Ovary (tissue), 9 donors: Measurements from ENCODE around the gene FREM3. TPM values are rescaled to one million over a fixed set of nuclear protein-coding genes. Genes with fewer than 3 reads are reported as not detected.
A peak's percentile ranks its signal among the peaks of the same experiment; 100 is the strongest.

Source experiments
- DNase-seq, 5 donors: peaks; one replicate each; pipeline ENCODE4 v3.0.0-alpha.2; 2019 to 2020
- H3K27ac ChIP-seq, 2 donors: fragments of 200-600 bp; one replicate each; pipeline versions ENCODE4 v1.5.1 to v1.8.0; 2019 to 2022
- H3K27me3 ChIP-seq: fragments of 200-600 bp; one replicate; pipeline ENCODE4 v1.8.0; 2022
- H3K36me3 ChIP-seq: fragments of 200-600 bp; sonication (generic); one replicate; pipeline ENCODE4 v1.5.1; 2019
- H3K4me1 ChIP-seq: one replicate; pipeline ENCODE4 v1.8.1; 2013; ENCODE audit warnings: mild to moderate bottlenecking, moderate library complexity; ENCODE audit not compliant: insufficient read depth
- H3K4me3 ChIP-seq: fragments of 200-600 bp; sonication (generic); one replicate; pipeline ENCODE4 v1.5.1; 2017
- H3K9me3 ChIP-seq, 2 donors: fragments of 200-600 bp in 1 of 2; sonication (generic) in 1 of 2; one replicate each; pipeline versions ENCODE4 v1.5.1 to v1.8.1; 2013 to 2019; ENCODE audit warnings: mild to moderate bottlenecking in 1 of 2, moderate library complexity in 1 of 2
- CTCF ChIP-seq, 3 donors: fragments of 450-650 bp in 2 of 3; fragments of 200-600 bp in 1 of 3; IDR thresholded peaks; one replicate each; pipeline versions ENCODE4 v1.5.1 to v1.8.0; 2016 to 2022; ENCODE audit warnings: antibody characterized with exemption in 3 of 3, mild to moderate bottlenecking in 1 of 3
- EP300 ChIP-seq: sonication (generic); formaldehyde crosslinking; IDR thresholded peaks from one replicate; pipeline ENCODE4 v1.6.1; 2017; ENCODE audit warnings: antibody characterized with exemption
- POLR2A ChIP-seq: fragments of 450-650 bp; IDR thresholded peaks from one replicate; pipeline ENCODE4 v1.6.1; 2017; ENCODE audit warnings: antibody characterized with exemption, mild to moderate bottlenecking, moderate library complexity
- WGBS, 3 donors: extraction: QIAGEN DNeasy Blood & Tissue Kit in 1 of 3; methylation state at CpG; one replicate each; pipeline versions ENCODE4 v1.1.5 to v1.1.7; 2013 to 2017; 5-methylcytosine and 5-hydroxymethylcytosine counted together
- intact Hi-C, 4 donors: fragments of 100-400 bp; cut with DNase I; formaldehyde crosslinking; loops; one replicate each; pipeline versions ENCODE4 v1.11.0 to v1.15.1; 2022 to 2023
- polyA plus RNA-seq, 2 donors: library from polyadenylated mRNA; stranded (reverse); fragments of 200-250 nt in 1 of 2; fragments of 350-450 nt in 1 of 2; fragmentation: Illumina TruSeq in 1 of 2; extraction: RNeasy Lipid Tissue Mini Kit (QIAGEN cat#74804) in 1 of 2; gene quantifications; one replicate each; pipeline ENCODE4 v1.2.3, GENCODE V29; 2013 to 2014
- total RNA-seq, 7 donors: library from RNA; depleted of rRNA in 2 of 7; stranded (reverse); fragments of >200 nt in 2 of 7; fragmentation: NEBNext Ultra II Directional in 3 of 7; extraction: Animal tissue kit (Norgen Biotek cat#: 25700) in 3 of 7; gene quantifications; one replicate each; pipeline versions ENCODE4 v1.1.0 to v1.2.4, GENCODE V29; 2016 to 2023
- donor health status: DM: no; HTN: no; CAD: no; lungs with moderate emphysema.
- donor health status: DM: no; HTN: no; CAD: no.
- donor health status: Bipolar disorder and iron deficiency.
- donor health status: DM: yes; HTN: yes; CAD: no.
- donor health status: DM: no; HTN: no; CAD: no.
- donor health status: DM: yes; HTN: yes; CAD: no.

The FREM3 gene
- total and polyA plus RNA-seq, 9 donors = 0.02 to 0.08 TPM; not detected in 7

- intact Hi-C loops = no loop called here
- H3K36me3 ChIP-seq = no peaks in the 10 kb centered on the region
- DNase-seq = no peak
- H3K27me3 ChIP-seq = no peaks in the 10 kb centered on the region
- no peaks in the 10 kb centered on the region for H3K9me3 ChIP-seq
- peaks cover 3% of the 10 kb centered on the region for H3K4me1 ChIP-seq
- no peak overlapping the region for H3K4me3 ChIP-seq
- WGBS, 3 donors = 88 to 94% (median 92%) methylated on average over 3 of the region's 3 CpGs
- no peak overlapping the region for H3K27ac ChIP-seq
- TF ChIP-seq POLR2A (no peak), CTCF (IDR thresholded peaks at IDR 0.05) (no peak), EP300 (no peak)
Observed at GRCh38 chr4:143623896-143624295, 76.6 kb downstream of the FREM3 start.

GRCh38 chr4:143618811-143619210 lies 81.7 kb downstream of the FREM3 start:
- Histone ChIP-seq H3K27me3 (no peaks in the 10 kb centered on the region), H3K27ac (no peak overlapping the region), H3K9me3 (no peaks in the 10 kb centered on the region), H3K4me1 (no peaks in the 10 kb centered on the region), H3K36me3 (no peaks in the 10 kb centered on the region), H3K4me3 (no peak overlapping the region)
- DNase-seq = no peak
- WGBS, 3 donors = 63 to 81% (median 74%) methylated on average over 1 of the region's 1 CpG
- TF ChIP-seq EP300 = no peak
- TF ChIP-seq CTCF (IDR thresholded peaks at IDR 0.05) = no peak
- no peak for TF ChIP-seq POLR2A
- intact Hi-C loops = no loop called here

- intact Hi-C loops = no loop called here
- H3K36me3 ChIP-seq = no peaks in the 10 kb centered on the region
- TF ChIP-seq EP300 (no peak), POLR2A (no peak), CTCF (IDR thresholded peaks at IDR 0.05) (no peak)
- peak in 3 of 5 donors; percentile 8 to 31 (median 12) for DNase-seq
- no peaks in the 10 kb centered on the region for H3K4me1 ChIP-seq
- H3K27me3 ChIP-seq = no peaks in the 10 kb centered on the region
- WGBS, 3 donors = 30 to 54% (median 32%) methylated on average over 6 of the region's 6 CpGs
- no peaks in the 10 kb centered on the region for H3K9me3 ChIP-seq
- H3K27ac ChIP-seq = no peak overlapping the region
- H3K4me3 ChIP-seq = no peak overlapping the region
Observed at GRCh38 chr4:143617994-143618679, 82.3 kb downstream of the FREM3 start.

GRCh38 chr4:143616771-143617170 lies 83.7 kb downstream of the FREM3 start:
- Histone ChIP-seq H3K9me3 (no peaks in the 10 kb centered on the region), H3K4me3 (no peak overlapping the region), H3K4me1 (no peaks in the 10 kb centered on the region), H3K27ac (no peak overlapping the region), H3K27me3 (no peaks in the 10 kb centered on the region), H3K36me3 (no peaks in the 10 kb centered on the region)
- WGBS, 3 donors = 83 to 87% (median 85%) methylated on average over 8 of the region's 8 CpGs
- no peak for TF ChIP-seq EP300
- no peak for TF ChIP-seq CTCF (IDR thresholded peaks at IDR 0.05)
- no peak for TF ChIP-seq POLR2A
- intact Hi-C loops = no loop called here
- DNase-seq = no peak
